Measurements from ENCODE around the gene CACNB2. TPM values are rescaled to one million over a fixed set of nuclear protein-coding genes. Genes with fewer than 3 reads are reported as not detected.
A peak's percentile ranks its signal among the peaks of the same experiment; 100 is the strongest.

CACNB2 gene
- total RNA-seq, 1 donor from 2014 or later = 3.5 TPM

GRCh38 chr10:18144396-18144795, 4.2 kb downstream of the CACNB2 start:
- peaks cover 28% of the 10 kb centered on the region for H3K27me3 Mint-ChIP-seq (ENCODE audit: insufficient read depth, low read depth)
- no peak overlapping the region for H3K4me2 ChIP-seq
- peaks cover 2% of the 10 kb centered on the region for H3F3A ChIP-seq (ENCODE audit: low read depth)
- H3K27ac ChIP-seq = no peak overlapping the region
- no peak overlapping the region for H3K4me3 ChIP-seq
- no peaks in the 10 kb centered on the region for H3K79me2 ChIP-seq (ENCODE audit: low read depth)
- H3K9ac ChIP-seq = no peak overlapping the region
- no peaks in the 10 kb centered on the region for H3K9me3 ChIP-seq (ENCODE audit: low read depth)
- no peak overlapping the region for H2AFZ ChIP-seq (replicated peaks)
- no peaks in the 10 kb centered on the region for H3K9me3 Mint-ChIP-seq
- TF ChIP-seq CTCF (IDR thresholded peaks at IDR 0.05) = no peak
- TF ChIP-seq EZH2 (IDR thresholded peaks at IDR 0.05) = no peak
- no peak for TF ChIP-seq EZH2phosphoT487 (IDR thresholded peaks at IDR 0.05)
- H3K4me3 Mint-ChIP-seq = no peak overlapping the region
- H4K20me1 ChIP-seq (ENCODE audit: low read depth) = no peaks in the 10 kb centered on the region
- no peak overlapping the region for H3K27ac Mint-ChIP-seq
- H3K4me1 Mint-ChIP-seq = peaks cover 16% of the 10 kb centered on the region
- H3K4me1 ChIP-seq = peaks cover 6% of the 10 kb centered on the region
- peaks cover 42% of the 10 kb centered on the region for H3K27me3 ChIP-seq
- no peak for DNase-seq (ENCODE audit: low spot score)
- H3K36me3 ChIP-seq = no peaks in the 10 kb centered on the region
- H3K36me3 Mint-ChIP-seq = no peaks in the 10 kb centered on the region

- no peak overlapping the region for H3K4me3 Mint-ChIP-seq
- Histone ChIP-seq H3K27ac (no peak overlapping the region), H3K4me2 (no peak overlapping the region), H3K9ac (no peak overlapping the region), H3K4me1 (peaks cover 4% of the 10 kb centered on the region), H3K27me3 (peaks cover 37% of the 10 kb centered on the region), H3K79me2 (ENCODE audit: low read depth) (no peaks in the 10 kb centered on the region), H3K36me3 (no peaks in the 10 kb centered on the region), H3K4me3 (no peak overlapping the region), H4K20me1 (ENCODE audit: low read depth) (no peaks in the 10 kb centered on the region), H3K9me3 (ENCODE audit: low read depth) (no peaks in the 10 kb centered on the region), H2AFZ (replicated peaks) (no peak overlapping the region), H3F3A (ENCODE audit: low read depth) (no peaks in the 10 kb centered on the region)
- H3K4me1 Mint-ChIP-seq = peaks cover 14% of the 10 kb centered on the region
- H3K36me3 Mint-ChIP-seq = no peaks in the 10 kb centered on the region
- no peaks in the 10 kb centered on the region for H3K9me3 Mint-ChIP-seq
- peak; percentile 8 for DNase-seq (ENCODE audit: low spot score)
- H3K27ac Mint-ChIP-seq = no peak overlapping the region
- peaks cover 23% of the 10 kb centered on the region for H3K27me3 Mint-ChIP-seq (ENCODE audit: insufficient read depth, low read depth)
- TF ChIP-seq EZH2 (IDR thresholded peaks at IDR 0.05) = no peak
- TF ChIP-seq CTCF (IDR thresholded peaks at IDR 0.05) = no peak
- no peak for TF ChIP-seq EZH2phosphoT487 (IDR thresholded peaks at IDR 0.05)
Measured at GRCh38 chr10:18144928-18145327, 4.7 kb downstream of the CACNB2 start.

GRCh38 chr10:18145652-18146051, 5.4 kb downstream of the CACNB2 start:
- H3K27ac Mint-ChIP-seq = no peak overlapping the region
- no peak overlapping the region for H3K4me3 Mint-ChIP-seq
- no peaks in the 10 kb centered on the region for H3K9me3 Mint-ChIP-seq
- Histone ChIP-seq H2AFZ (replicated peaks) (no peak overlapping the region), H3K36me3 (no peaks in the 10 kb centered on the region), H4K20me1 (ENCODE audit: low read depth) (no peaks in the 10 kb centered on the region), H3F3A (ENCODE audit: low read depth) (no peaks in the 10 kb centered on the region), H3K4me1 (peaks cover 3% of the 10 kb centered on the region), H3K27ac (no peak overlapping the region), H3K9ac (no peak overlapping the region), H3K27me3 (peaks cover 32% of the 10 kb centered on the region), H3K4me2 (no peak overlapping the region), H3K4me3 (no peak overlapping the region), H3K79me2 (ENCODE audit: low read depth) (no peaks in the 10 kb centered on the region), H3K9me3 (ENCODE audit: low read depth) (no peaks in the 10 kb centered on the region)
- no peaks in the 10 kb centered on the region for H3K36me3 Mint-ChIP-seq
- TF ChIP-seq EZH2phosphoT487 (IDR thresholded peaks at IDR 0.05) = no peak
- peaks cover 23% of the 10 kb centered on the region for H3K27me3 Mint-ChIP-seq (ENCODE audit: insufficient read depth, low read depth)
- DNase-seq (ENCODE audit: low spot score) = no peak
- peaks cover 13% of the 10 kb centered on the region for H3K4me1 Mint-ChIP-seq

GRCh38 chr10:18149196-18149800, 9.1 kb downstream of the CACNB2 start:
- Histone ChIP-seq H3K4me2 (no peak overlapping the region), H3F3A (ENCODE audit: low read depth) (no peaks in the 10 kb centered on the region), H3K36me3 (no peaks in the 10 kb centered on the region), H3K27me3 (no peaks in the 10 kb centered on the region), H3K79me2 (ENCODE audit: low read depth) (no peaks in the 10 kb centered on the region), H3K27ac (no peak overlapping the region), H3K9ac (no peak overlapping the region), H2AFZ (replicated peaks) (no peak overlapping the region), H4K20me1 (ENCODE audit: low read depth) (no peaks in the 10 kb centered on the region), H3K9me3 (ENCODE audit: low read depth) (no peaks in the 10 kb centered on the region), H3K4me3 (no peak overlapping the region), H3K4me1 (peaks cover 3% of the 10 kb centered on the region)
- no peak for DNase-seq (ENCODE audit: low spot score)
- no peak overlapping the region for H3K27ac Mint-ChIP-seq
- H3K27me3 Mint-ChIP-seq (ENCODE audit: insufficient read depth, low read depth) = peaks cover 2% of the 10 kb centered on the region
- no peaks in the 10 kb centered on the region for H3K9me3 Mint-ChIP-seq
- peaks cover 6% of the 10 kb centered on the region for H3K4me1 Mint-ChIP-seq
- TF ChIP-seq EZH2 (IDR thresholded peaks at IDR 0.05) (no peak), EZH2phosphoT487 (IDR thresholded peaks at IDR 0.05) (no peak), CTCF (IDR thresholded peaks at IDR 0.05) (no peak)
- no peaks in the 10 kb centered on the region for H3K36me3 Mint-ChIP-seq
- no peak overlapping the region for H3K4me3 Mint-ChIP-seq

All from neural progenitor cell (in vitro differentiated cells).